HepG2 (cell line): Measurements from ENCODE around the gene USP10. TPM values are rescaled to one million over a fixed set of nuclear protein-coding genes. Genes with fewer than 3 reads are reported as not detected.

ENCODE experiments used
- ATAC-seq: fragments of 200-7000 bp; cut with Tn5 transposase; 3 replicates; pipeline ENCODE4 v1.9.1; 2020; ENCODE audit warnings: mild to moderate bottlenecking, moderate library complexity
- BruUV-seq: library from RNA; stranded (reverse); fragments of 400-500 nt; replicated peaks from 2 replicates; lab custom pipeline; 2021; lab: Mats Ljungman, UMichigan
- CTCF ChIA-PET: fragments of 300-600 bp; formaldehyde crosslinking; extraction: SDS; loops from one replicate; lab custom pipeline; 2021; ENCODE audit warnings: low total read pairs, inconsistent platforms, low intra/inter-chr PET ratio; lab: Yijun Ruan, JAX
- POLR2A ChIA-PET: fragments of 350-600 bp; sonication (Branson Sonifier 250); formaldehyde crosslinking; loops from one replicate; lab custom pipeline; 2020; ENCODE audit warnings: antibody characterized with exemption, inconsistent platforms; lab: Yijun Ruan, JAX
- DNase-seq: peaks from one replicate; pipeline ENCODE4 v3.0.0-alpha.2; 2015; ENCODE audit warnings: low spot score
- FAIRE-seq: peaks from 3 replicates; lab custom pipeline; 2011; peaks lifted over from hg19 to GRCh38; lab: Jason Lieb, UNC
- H2AFZ ChIP-seq: one replicate; pipeline ENCODE4 v1.6.1; 2011; ENCODE audit warnings: low read length, inconsistent platforms
- H3K27ac ChIP-seq: fragments of 300-600 bp; 3 replicates; pipeline ENCODE4 v1.8.0; 2011; ENCODE audit warnings: mixed run types, mild to moderate bottlenecking, mixed read lengths, low read length, inconsistent platforms; ENCODE audit not compliant: insufficient read depth; ENCODE audit errors: extremely low read length
- H3K27me3 ChIP-seq, 2 experiments: fragments of 200-600 bp in 1 of 2; 2 replicates in 1 of 2; 3 replicates in 1 of 2; pipeline versions ENCODE4 v1.6.0 to v1.8.0; 2011; ENCODE audit warnings: low read length in 2 of 2, mild to moderate bottlenecking in 2 of 2, moderate library complexity in 2 of 2, inconsistent platforms in 1 of 2; ENCODE audit not compliant: insufficient read depth in 2 of 2, control insufficient read depth in 1 of 2
- H3K36me3 ChIP-seq, 2 experiments: fragments of 200-600 bp in 1 of 2; replicated peaks in 1 of 2; 2 replicates in 1 of 2; 3 replicates in 1 of 2; pipeline versions ENCODE4 v1.5.1 to v1.8.0; 2011; ENCODE audit warnings: low read length in 2 of 2, inconsistent platforms in 1 of 2; ENCODE audit not compliant: insufficient read depth in 2 of 2, control insufficient read depth in 1 of 2
- H3K4me1 ChIP-seq: 2 replicates; pipeline ENCODE4 v1.5.1; 2012; ENCODE audit warnings: low read length, inconsistent platforms; ENCODE audit not compliant: insufficient read depth
- H3K4me2 ChIP-seq: 2 replicates; pipeline ENCODE4 v1.6.0; 2011; ENCODE audit warnings: low read depth, low read length, inconsistent platforms
- H3K4me3 ChIP-seq, 3 experiments: fragments of 200-600 bp in 1 of 3; sonication (generic), shearing (Covaris generic) in 1 of 3; replicated peaks in 1 of 3; 2 replicates each; pipeline ENCODE4 v1.5.1; 2011 to 2016; ENCODE audit warnings: low read length in 3 of 3, inconsistent platforms in 2 of 3, low read depth in 2 of 3, mild to moderate bottlenecking in 2 of 3, control low read depth in 1 of 3, mixed read lengths in 1 of 3; ENCODE audit not compliant: insufficient read depth in 1 of 3
- H3K79me2 ChIP-seq: one replicate; pipeline ENCODE4 v1.6.1; 2011; ENCODE audit warnings: low read length, inconsistent platforms; ENCODE audit not compliant: insufficient read depth
- H3K9ac ChIP-seq: 2 replicates; pipeline ENCODE4 v1.6.0; 2011; ENCODE audit warnings: mild to moderate bottlenecking, low read depth, low read length, inconsistent platforms; ENCODE audit not compliant: insufficient read depth
- H3K9me3 ChIP-seq: 2 replicates; pipeline ENCODE4 v1.5.1; 2012; ENCODE audit warnings: mild to moderate bottlenecking, low read length
- H4K20me1 ChIP-seq: 2 replicates; pipeline ENCODE4 v1.6.0; 2011; ENCODE audit warnings: inconsistent platforms, mild to moderate bottlenecking, low read length, moderate library complexity; ENCODE audit not compliant: insufficient read depth
- CEBPZ ChIP-seq: IDR thresholded peaks from 2 replicates; pipeline ENCODE4 v1.6.1; 2012; ENCODE audit warnings: low read length, improper control_type of control experiment
- GZF1 ChIP-seq: sonication (generic); formaldehyde crosslinking; IDR thresholded peaks from 2 replicates; pipeline ENCODE4 v1.5.1; 2020; ENCODE audit warnings: mild to moderate bottlenecking, missing genetic modification reagents
- KDM6A ChIP-seq: IDR thresholded peaks from 2 replicates; pipeline ENCODE4 v1.6.1; 2016; ENCODE audit warnings: low read depth
- PBX3 ChIP-seq: sonication (generic); formaldehyde crosslinking; IDR thresholded peaks from 2 replicates; pipeline ENCODE4 v1.8.1; 2023; ENCODE audit warnings: missing genetic modification reagents, inconsistent platforms, borderline replicate concordance
- RFX5 ChIP-seq: IDR thresholded peaks from 2 replicates; pipeline ENCODE4 v1.6.1; 2011; ENCODE audit warnings: low read depth, low read length, improper control_type of control experiment
- RXRB ChIP-seq: IDR thresholded peaks from 2 replicates; pipeline ENCODE4 v1.6.1; 2016; ENCODE audit warnings: borderline replicate concordance, missing genetic modification reagents, missing compliant biosample characterization
- SIN3A ChIP-seq: IDR thresholded peaks from 2 replicates; pipeline ENCODE4 v1.6.1; 2011; ENCODE audit warnings: low read depth, mild to moderate bottlenecking, control low read depth, low read length, borderline replicate concordance
- SMARCC2 ChIP-seq: fragments of 450-650 bp; IDR thresholded peaks from 2 replicates; pipeline ENCODE4 v1.6.1; 2017; ENCODE audit warnings: antibody characterized with exemption, mild to moderate bottlenecking
- SP2 ChIP-seq: sonication (generic); formaldehyde crosslinking; IDR thresholded peaks from 2 replicates; pipeline ENCODE4 v1.5.1; 2020; ENCODE audit warnings: mild to moderate bottlenecking, missing genetic modification reagents
- STAT5B ChIP-seq: sonication (generic); formaldehyde crosslinking; IDR thresholded peaks from 2 replicates; pipeline ENCODE4 v1.4.0; 2020; ENCODE audit warnings: missing genetic modification reagents
- ZFP91 ChIP-seq: sonication (generic); formaldehyde crosslinking; IDR thresholded peaks from 2 replicates; pipeline ENCODE4 v1.9.0; 2022; ENCODE audit warnings: missing genetic modification reagents, mild to moderate bottlenecking, borderline replicate concordance
- ZFX ChIP-seq: sonication (generic); formaldehyde crosslinking; IDR thresholded peaks from 2 replicates; pipeline ENCODE4 v1.4.0; 2020; ENCODE audit warnings: mild to moderate bottlenecking, low read depth, missing genetic modification reagents, moderate library complexity
- ZMYM4 ChIP-seq: sonication (generic); formaldehyde crosslinking; IDR thresholded peaks from 2 replicates; pipeline ENCODE4 v1.8.1; 2023; ENCODE audit warnings: mild to moderate bottlenecking, missing genetic modification reagents
- ZNF776 ChIP-seq: sonication (generic); formaldehyde crosslinking; IDR thresholded peaks from 2 replicates; pipeline ENCODE4 v1.4.0; 2020; ENCODE audit warnings: mild to moderate bottlenecking, missing genetic modification reagents
- WGBS: methylation state at CpG from one replicate; pipeline ENCODE4 v1.1.6; 2017; ENCODE audit warnings: low lambda C conversion rate; 5-methylcytosine and 5-hydroxymethylcytosine counted together
- in situ Hi-C: cut with HindIII; loops from 2 replicates; pipeline ENCODE4 v1.10.0; 2017; ENCODE audit warnings: low pct_unique_long_range_greater_than_20kb; ENCODE audit not compliant: extremely low pct_ligation_motif_present
- intact Hi-C: fragments of 100-400 bp; cut with micrococcal nuclease; formaldehyde crosslinking; loops from one replicate; pipeline ENCODE4 v1.10.0; 2022; ENCODE audit not compliant: unreplicated experiment
- polyA plus RNA-seq, 8 experiments: library from polyadenylated mRNA; depleted of rRNA in 3 of 8; stranded (reverse) in 7 of 8; unstranded in 1 of 8; fragments of >200 nt; fragmentation: Illumina TruSeq in 4 of 8; extraction: Trizol in 4 of 8; gene quantifications; 2 replicates each; pipeline versions ENCODE4 v1.2.1 to v1.2.3, GENCODE V29; 2011 to 2016; ENCODE audit warnings: low read depth in 4 of 8, missing spikeins in 1 of 8, mixed read lengths in 1 of 8; ENCODE audit not compliant: insufficient read depth in 1 of 8
- total RNA-seq, 5 experiments: library from RNA; depleted of rRNA; stranded (reverse); fragments of >200 nt; fragmentation: Illumina TruSeq; extraction: Trizol; gene quantifications; 2 replicates each; pipeline ENCODE4 v1.2.3, GENCODE V29; 2016; ENCODE audit warnings: low read depth in 1 of 5

The USP10 gene
- total and polyA plus RNA-seq, 2 of the 13 experiments (the other 11 are each of a cell fraction or from before 2014, with no cell fraction given): 79.1 to 122 TPM

- H3K4me1 ChIP-seq: peaks cover 9% of the 10 kb centered on the region; the same call in 1 of the 2 replicates
- in situ Hi-C loops (no loop called here), intact Hi-C loops (no loop called here)
- TF ChIP-seq ZMYM4 (CRISPR knock-in tag) (no peak), ZFX (CRISPR knock-in tag) (peak; percentile 15; the same call in 1 of the 2 replicates), SP2 (CRISPR knock-in tag) (no peak), CEBPZ (no peak)
- H3K9me3 ChIP-seq: no peaks in the 10 kb centered on the region
- no peaks in the 10 kb centered on the region for H3K79me2 ChIP-seq
- H3K4me3 ChIP-seq: no peak overlapping the region
- H3K36me3 ChIP-seq: no peaks in the 10 kb centered on the region
- ChIA-PET POLR2A (no interaction called here), CTCF (no interaction called here)
- peak; percentile 68 for ATAC-seq
- WGBS: 13% methylated on average over 3 of the region's 13 CpGs
- no peak overlapping the region for H3K4me2 ChIP-seq
- no peak for DNase-seq
- no TSS peak for BruUV-seq
- H3K27ac ChIP-seq: no peak overlapping the region
- FAIRE-seq: no peak
- no peaks in the 10 kb centered on the region for H4K20me1 ChIP-seq
- no peak overlapping the region for H2AFZ ChIP-seq
- peaks cover 16 to 74% of the 10 kb centered on the region in 2 experiments for H3K27me3 ChIP-seq
- no peak overlapping the region for H3K9ac ChIP-seq
Observed at GRCh38 chr16:84826558-84826941, 126.8 kb downstream of the USP10 start.

GRCh38 chr16:84827131-84827574 lies 127.4 kb downstream of the USP10 start:
- no peaks in the 10 kb centered on the region for H4K20me1 ChIP-seq
- WGBS: 22% methylated on average over 14 of the region's 16 CpGs
- H3K79me2 ChIP-seq: no peaks in the 10 kb centered on the region
- no peak overlapping the region for H3K9ac ChIP-seq
- DNase-seq (no peak), FAIRE-seq (no peak), ATAC-seq (peak; percentile 33)
- no peaks in the 10 kb centered on the region for H3K9me3 ChIP-seq
- BruUV-seq: no TSS peak
- in situ Hi-C loops: no loop called here
- no peak overlapping the region for H2AFZ ChIP-seq
- CTCF ChIA-PET: no interaction called here
- intact Hi-C loops: no loop called here
- peaks cover 13 to 72% of the 10 kb centered on the region in 2 experiments for H3K27me3 ChIP-seq
- peak overlapping the region; percentile 35; the same call in 1 of the 2 replicates for H3K4me2 ChIP-seq
- no peaks in the 10 kb centered on the region for H3K36me3 ChIP-seq
- peaks cover 9% of the 10 kb centered on the region; the same call in 1 of the 2 replicates for H3K4me1 ChIP-seq
- POLR2A ChIA-PET: no interaction called here
- no peak overlapping the region for H3K27ac ChIP-seq
- H3K4me3 ChIP-seq: no peak overlapping the region; a peak in 1 of 6 replicates
- TF ChIP-seq ZFP91 (no peak), RXRB (CRISPR knock-in tag) (no peak), PBX3 (CRISPR knock-in tag) (no peak), KDM6A (no peak), SIN3A (no peak), ZNF776 (CRISPR knock-in tag) (no peak), RFX5 (no peak), STAT5B (CRISPR knock-in tag) (no peak), GZF1 (CRISPR knock-in tag) (no peak), SMARCC2 (no peak)
